Upper lobe of left lung (tissue), 6 donors: ENCODE results near the gene PRKD1. TPM values are rescaled to one million over a fixed set of nuclear protein-coding genes. Genes with fewer than 3 reads are reported as not detected.
"Not testable (repeated sequence)": the region's sequence is repeated elsewhere in the genome, so short reads cannot be mapped to it uniquely, and the experiment has no call there.

Source experiments
- ATAC-seq, 2 donors: fragments of 200-7000 bp; cut with Tn5 transposase; one replicate each; pipeline ENCODE4 v1.9.1; 2022; ENCODE audit warnings: mild to moderate bottlenecking in 2 of 2, moderate library complexity in 2 of 2; ENCODE audit not compliant: low FRiP score in 2 of 2
- DNase-seq, 2 donors: peaks; one replicate each; pipeline ENCODE4 v3.0.0-alpha.2; 2019 to 2020
- H3K27ac ChIP-seq, 4 donors: fragments of 200-600 bp; sonication (generic); one replicate each; pipeline ENCODE4 v1.5.1; 2016 to 2019
- H3K27me3 ChIP-seq, 4 donors: fragments of 200-600 bp; sonication (generic); one replicate each; pipeline ENCODE4 v1.5.1; 2017 to 2019
- H3K36me3 ChIP-seq, 4 donors: fragments of 200-600 bp; sonication (generic); one replicate each; pipeline ENCODE4 v1.5.1; 2016 to 2019
- H3K4me1 ChIP-seq, 4 donors: fragments of 200-600 bp; sonication (generic); one replicate each; pipeline ENCODE4 v1.5.1; 2018 to 2019
- H3K4me3 ChIP-seq, 4 donors: fragments of 200-600 bp; sonication (generic); one replicate each; pipeline ENCODE4 v1.5.1; 2017 to 2019; ENCODE audit warnings: mild to moderate bottlenecking in 2 of 4, moderate library complexity in 1 of 4
- H3K9me3 ChIP-seq, 4 donors: fragments of 200-600 bp; sonication (generic); one replicate each; pipeline ENCODE4 v1.5.1; 2018 to 2019
- EP300 ChIP-seq, 4 donors: sonication (generic); formaldehyde crosslinking; IDR thresholded peaks; one replicate each; pipeline ENCODE4 v1.5.1; 2017; ENCODE audit warnings: antibody characterized with exemption in 4 of 4, control low read depth in 2 of 4
- POLR2A ChIP-seq, 4 donors: fragments of 450-650 bp; IDR thresholded peaks; one replicate each; pipeline ENCODE4 v1.5.1; 2016 to 2017; ENCODE audit warnings: antibody characterized with exemption in 4 of 4, mild to moderate bottlenecking in 2 of 4
- POLR2AphosphoS5 ChIP-seq, 2 donors: sonication (generic); formaldehyde crosslinking; IDR thresholded peaks; one replicate each; pipeline ENCODE4 v1.5.1; 2017; ENCODE audit warnings: antibody characterized with exemption in 2 of 2
- WGBS, 2 donors: methylation state at CpG; one replicate each; pipeline ENCODE4 v1.1.5; 2017 to 2018; 5-methylcytosine and 5-hydroxymethylcytosine counted together
- total RNA-seq, 6 donors: library from RNA; depleted of rRNA in 4 of 6; stranded (reverse); fragments of >200 nt in 4 of 6; gene quantifications; one replicate each; pipeline versions ENCODE4 v1.1.0 to v1.2.1, GENCODE V29; 2016 to 2021
- TF ChIP-seq, protein P1 (sequence below), 6 experiments: fragments of 450-650 bp in 4 of 6; fragments of 200-600 bp in 2 of 6; sonication (generic) in 2 of 6; IDR thresholded peaks; one replicate each; pipeline ENCODE4 v1.5.1; 2016 to 2019; ENCODE audit warnings: antibody characterized with exemption in 6 of 6
- donor health status: DM: no; HTN: no; CAD: no; lungs with moderate emphysema.
- donor health status: DM: no; HTN: yes; CAD: no; lungs with severe emphysema.

PRKD1 gene
- total RNA-seq, 6 donors from 2014 or later: 12.2 to 32.5 (median 15.2) TPM

DNA sequence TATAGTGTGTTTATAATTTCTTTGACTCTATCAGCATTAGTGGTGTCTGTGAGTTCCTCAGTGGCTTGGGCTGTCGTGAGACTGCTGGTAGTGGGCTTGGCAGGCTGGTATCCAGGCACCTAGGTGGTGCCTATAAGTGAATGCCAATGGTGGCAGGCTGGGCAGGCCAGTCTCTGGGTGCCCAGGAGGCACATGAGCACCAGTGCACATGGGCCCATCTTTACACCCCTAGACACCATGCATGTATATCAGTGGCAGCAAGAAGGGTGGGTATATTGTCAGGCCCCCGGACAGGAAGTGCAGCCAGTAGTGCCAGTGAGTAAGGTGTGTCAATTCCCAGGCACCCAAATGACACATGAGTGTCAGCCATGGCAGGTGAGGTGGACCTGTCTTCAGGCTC lies 138.2 kb downstream of the PRKD1 start:
- WGBS, 2 donors: 89 to 100% methylated on average over 1 to 2 of the region's 2 CpGs
- DNase-seq: no peak
- no peak for TF ChIP-seq EP300 (IDR thresholded peaks at IDR 0.05)
- TF ChIP-seq, protein P1, sequence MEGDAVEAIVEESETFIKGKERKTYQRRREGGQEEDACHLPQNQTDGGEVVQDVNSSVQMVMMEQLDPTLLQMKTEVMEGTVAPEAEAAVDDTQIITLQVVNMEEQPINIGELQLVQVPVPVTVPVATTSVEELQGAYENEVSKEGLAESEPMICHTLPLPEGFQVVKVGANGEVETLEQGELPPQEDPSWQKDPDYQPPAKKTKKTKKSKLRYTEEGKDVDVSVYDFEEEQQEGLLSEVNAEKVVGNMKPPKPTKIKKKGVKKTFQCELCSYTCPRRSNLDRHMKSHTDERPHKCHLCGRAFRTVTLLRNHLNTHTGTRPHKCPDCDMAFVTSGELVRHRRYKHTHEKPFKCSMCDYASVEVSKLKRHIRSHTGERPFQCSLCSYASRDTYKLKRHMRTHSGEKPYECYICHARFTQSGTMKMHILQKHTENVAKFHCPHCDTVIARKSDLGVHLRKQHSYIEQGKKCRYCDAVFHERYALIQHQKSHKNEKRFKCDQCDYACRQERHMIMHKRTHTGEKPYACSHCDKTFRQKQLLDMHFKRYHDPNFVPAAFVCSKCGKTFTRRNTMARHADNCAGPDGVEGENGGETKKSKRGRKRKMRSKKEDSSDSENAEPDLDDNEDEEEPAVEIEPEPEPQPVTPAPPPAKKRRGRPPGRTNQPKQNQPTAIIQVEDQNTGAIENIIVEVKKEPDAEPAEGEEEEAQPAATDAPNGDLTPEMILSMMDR (IDR thresholded peaks at IDR 0.05): no peak
- TF ChIP-seq POLR2AphosphoS5 (IDR thresholded peaks at IDR 0.05): no peak
- no peak for TF ChIP-seq POLR2A (IDR thresholded peaks at IDR 0.05)
- Histone ChIP-seq H3K27me3 (no peaks in the 10 kb centered on the region), H3K4me1 (no peaks in the 10 kb centered on the region), H3K9me3 (no peaks in the 10 kb centered on the region), H3K4me3 (no peak overlapping the region), H3K27ac (no peak overlapping the region), H3K36me3 (no peaks in the 10 kb centered on the region)
- no peak for ATAC-seq

DNA sequence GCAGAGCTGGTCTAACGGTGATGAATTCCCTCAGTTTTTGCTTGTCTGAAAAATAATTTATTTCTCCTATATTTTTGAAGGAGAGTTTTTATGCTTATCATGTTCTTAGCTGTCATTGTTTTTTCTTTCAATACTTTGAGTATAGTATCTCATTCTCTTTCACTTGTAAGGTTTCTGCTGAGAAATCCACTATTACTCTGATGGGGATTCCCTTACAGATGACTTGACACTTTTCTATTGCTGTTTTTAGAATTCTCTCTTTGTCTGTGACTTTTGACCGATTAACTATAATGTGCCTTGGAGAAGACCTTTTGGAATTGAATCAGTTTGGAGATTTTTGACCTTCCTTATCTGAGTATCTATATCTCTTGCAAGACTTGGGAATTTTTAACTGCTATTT lies 139.6 kb downstream of the PRKD1 start:
- WGBS, 2 donors: 85 to 86% methylated on average over 2 of the region's 2 CpGs
- Histone ChIP-seq H3K4me1 (no peaks in the 10 kb centered on the region), H3K4me3 (no peak overlapping the region), H3K27me3 (no peaks in the 10 kb centered on the region), H3K9me3 (no peaks in the 10 kb centered on the region), H3K36me3 (no peaks in the 10 kb centered on the region), H3K27ac (no peak overlapping the region)
- TF ChIP-seq, protein P1 (IDR thresholded peaks at IDR 0.05): no peak
- no peak for TF ChIP-seq POLR2A (IDR thresholded peaks at IDR 0.05)
- no peak for TF ChIP-seq POLR2AphosphoS5 (IDR thresholded peaks at IDR 0.05)
- no peak for TF ChIP-seq EP300 (IDR thresholded peaks at IDR 0.05)
- DNase-seq: no peak
- no peak for ATAC-seq

DNA sequence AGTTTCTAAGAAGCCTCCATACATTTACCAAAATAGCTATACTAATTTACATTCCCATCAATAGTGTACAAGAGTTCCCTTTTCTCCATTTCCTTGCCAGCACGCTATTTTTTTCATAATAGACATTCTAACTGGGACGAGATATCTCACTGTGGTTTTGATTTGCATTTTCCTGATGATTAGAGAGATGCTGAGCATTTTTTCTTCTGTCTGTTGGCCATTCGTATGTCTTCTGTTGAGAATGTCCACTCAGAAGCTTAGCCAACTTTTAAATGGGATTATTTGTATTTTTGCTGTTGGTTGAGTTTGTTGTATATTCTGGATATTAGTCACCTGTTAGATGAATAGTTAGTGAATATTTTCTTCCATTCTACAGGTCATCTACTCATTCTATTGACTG lies 144.1 kb downstream of the PRKD1 start:
- 79 to 85% methylated on average over 3 of the region's 3 CpGs for WGBS, 2 donors

DNA sequence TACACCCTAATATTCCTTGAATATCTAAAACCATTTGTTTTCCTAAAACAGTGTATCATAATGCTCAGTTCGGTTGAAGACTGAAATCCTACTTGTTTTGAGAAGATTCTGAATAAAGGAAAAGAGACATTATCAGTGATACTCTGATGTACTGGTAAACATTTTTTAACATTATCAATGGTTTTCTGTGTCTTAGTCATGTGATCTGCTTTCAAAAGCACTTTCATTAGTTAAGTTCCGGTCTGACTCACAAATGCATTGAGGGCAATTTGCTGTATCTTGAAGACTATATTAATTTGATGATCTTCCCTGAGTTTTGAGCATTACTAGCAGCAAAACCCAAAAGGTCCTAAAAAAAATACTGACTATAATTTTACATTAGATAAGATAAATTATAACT lies 145.6 kb downstream of the PRKD1 start:
- 95% methylated on average over 2 of the region's 2 CpGs for WGBS, 2 donors
- Histone ChIP-seq H3K27ac (no peak overlapping the region), H3K4me3 (no peak overlapping the region), H3K9me3 (no peaks in the 10 kb centered on the region), H3K4me1 (no peaks in the 10 kb centered on the region), H3K27me3 (no peaks in the 10 kb centered on the region), H3K36me3 (no peaks in the 10 kb centered on the region)
- ATAC-seq (no peak), DNase-seq (no peak)
- no peak for TF ChIP-seq EP300 (IDR thresholded peaks at IDR 0.05)
- TF ChIP-seq POLR2AphosphoS5 (IDR thresholded peaks at IDR 0.05): no peak
- TF ChIP-seq, protein P1 (IDR thresholded peaks at IDR 0.05): no peak
- TF ChIP-seq POLR2A (IDR thresholded peaks at IDR 0.05): no peak

More for the DNA sequence above, 144.1 kb downstream of the PRKD1 start:
- ATAC-seq (no peak), DNase-seq (no peak)
- Histone ChIP-seq H3K9me3 (no peaks in the 10 kb centered on the region), H3K4me3 (no peak overlapping the region), H3K4me1 (no peaks in the 10 kb centered on the region), H3K27ac (no peak overlapping the region), H3K27me3 (no peaks in the 10 kb centered on the region), H3K36me3 (no peaks in the 10 kb centered on the region)
- TF ChIP-seq, protein P1 (IDR thresholded peaks at IDR 0.05): no peak
- TF ChIP-seq POLR2A (IDR thresholded peaks at IDR 0.05) (no peak), EP300 (IDR thresholded peaks at IDR 0.05) (no peak), POLR2AphosphoS5 (IDR thresholded peaks at IDR 0.05) (no peak)

DNA sequence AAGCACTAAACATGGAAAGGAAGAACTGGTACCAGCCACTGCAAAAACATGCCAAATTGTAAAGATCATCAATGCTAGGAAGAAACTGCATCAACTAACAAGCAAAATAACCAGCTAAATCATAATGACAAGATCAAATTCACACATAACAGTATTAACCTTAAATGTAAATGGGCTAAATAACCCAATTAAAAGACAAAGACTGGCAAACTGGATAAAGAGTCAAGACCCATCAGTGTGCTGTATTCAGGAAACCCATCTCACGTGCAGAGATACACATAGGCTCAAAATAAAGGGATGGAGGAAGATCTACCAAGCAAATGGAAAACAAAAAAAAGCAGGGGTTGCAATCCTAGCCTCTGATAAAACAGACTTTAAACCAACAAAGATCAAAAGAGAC lies 150.5 kb downstream of the PRKD1 start:
- H3K9me3 ChIP-seq, ATAC-seq, H3K4me1 ChIP-seq, H3K27ac ChIP-seq, H3K27me3 ChIP-seq, DNase-seq, H3K4me3 ChIP-seq, H3K36me3 ChIP-seq: not testable (repeated sequence)
- WGBS, 2 donors: 79 to 95% methylated on average over 1 of the region's 1 CpG
